HG02610 (cell line): ENCODE measurements around the gene B4GALT2.
A peak's percentile ranks its signal among the peaks of the same experiment; 100 is the strongest.

Source experiments
- ATAC-seq: cut with Tn5 transposase; IDR thresholded peaks from one replicate; pipeline ENCODE4 v1.9.1; 2021; ENCODE audit warnings: mild to moderate bottlenecking, moderate library complexity; ENCODE audit not compliant: unreplicated experiment

Gene B4GALT2

GRCh38 chr1:43946236-43947060, 32.6 kb upstream of the B4GALT2 start, which contains the start of gene IPO13:
IPO13 (plus strand) TSS chr1:43946950; CDS start chr1:43947601, 651 bp downstream.
- peak; percentile 94 for ATAC-seq

- ATAC-seq, result no peak
Measured at GRCh38 chr1:43947061-43947873, 31.7 kb upstream of the B4GALT2 start.

- no peak for ATAC-seq
Measured at GRCh38 chr1:43947874-43948437, 31.1 kb upstream of the B4GALT2 start.

- no peak for ATAC-seq
Measured at GRCh38 chr1:43949678-43950077, 29.3 kb upstream of the B4GALT2 start.

GRCh38 chr1:43951021-43951985, 27.7 kb upstream of the B4GALT2 start:
- ATAC-seq, result no peak

- no peak for ATAC-seq
Measured at GRCh38 chr1:43952731-43953346, 26.2 kb upstream of the B4GALT2 start.

- ATAC-seq, result no peak
Measured at GRCh38 chr1:43953361-43953760, 25.6 kb upstream of the B4GALT2 start.

- ATAC-seq, result no peak
Measured at GRCh38 chr1:43954036-43954435, 25.0 kb upstream of the B4GALT2 start.

- ATAC-seq, result no peak
Measured at GRCh38 chr1:43956234-43956633, 22.8 kb upstream of the B4GALT2 start.

GRCh38 chr1:43957407-43958040, 21.5 kb upstream of the B4GALT2 start:
- no peak for ATAC-seq

- no peak for ATAC-seq
Measured at GRCh38 chr1:43958351-43959255, 20.4 kb upstream of the B4GALT2 start.

- no peak for ATAC-seq
Measured at GRCh38 chr1:43960798-43961197, 18.2 kb upstream of the B4GALT2 start.

- no peak for ATAC-seq
Measured at GRCh38 chr1:43961692-43962091, 17.3 kb upstream of the B4GALT2 start.

GRCh38 chr1:43962324-43962723, 16.7 kb upstream of the B4GALT2 start:
- ATAC-seq, result no peak

GRCh38 chr1:43963006-43963405, 16.0 kb upstream of the B4GALT2 start:
- ATAC-seq, result no peak

- no peak for ATAC-seq
Measured at GRCh38 chr1:43963890-43964289, 15.1 kb upstream of the B4GALT2 start.

- ATAC-seq, result no peak
Measured at GRCh38 chr1:43965316-43965715, 13.7 kb upstream of the B4GALT2 start.

GRCh38 chr1:43968348-43968948, 10.6 kb upstream of the B4GALT2 start:
- no peak for ATAC-seq
